Muscle layer of duodenum (tissue), 2 donors: ENCODE results near the gene CD274.

Experiments used
- H3K27ac ChIP-seq: one replicate; pipeline ENCODE4 v1.7.0; 2013; ENCODE audit warnings: mild to moderate bottlenecking, low read length
- H3K27me3 ChIP-seq: one replicate; pipeline ENCODE4 v1.7.0; 2013; ENCODE audit warnings: low read depth, mild to moderate bottlenecking, control low read depth, low read length
- H3K36me3 ChIP-seq, 2 donors: one replicate each; pipeline ENCODE4 v1.7.0; 2013; ENCODE audit warnings: low read length in 2 of 2, control low read depth in 1 of 2, mild to moderate bottlenecking in 1 of 2; ENCODE audit not compliant: insufficient read depth in 2 of 2, control insufficient read depth in 1 of 2
- H3K4me1 ChIP-seq, 2 donors: one replicate each; pipeline ENCODE4 v1.7.0; 2013; ENCODE audit warnings: low read length in 2 of 2, mild to moderate bottlenecking in 2 of 2, control low read depth in 1 of 2, moderate library complexity in 1 of 2; ENCODE audit not compliant: insufficient read depth in 2 of 2, control insufficient read depth in 1 of 2
- H3K4me3 ChIP-seq, 2 donors: one replicate each; pipeline ENCODE4 v1.7.0; 2013; ENCODE audit warnings: low read length in 2 of 2, low read depth in 1 of 2, mild to moderate bottlenecking in 1 of 2
- H3K9me3 ChIP-seq, 2 donors: one replicate each; pipeline ENCODE4 v1.7.0; 2013; ENCODE audit warnings: low read length in 2 of 2, control low read depth in 1 of 2, mild to moderate bottlenecking in 1 of 2; ENCODE audit not compliant: control insufficient read depth in 1 of 2
- donor health status: healthy.

The CD274 gene

DNA sequence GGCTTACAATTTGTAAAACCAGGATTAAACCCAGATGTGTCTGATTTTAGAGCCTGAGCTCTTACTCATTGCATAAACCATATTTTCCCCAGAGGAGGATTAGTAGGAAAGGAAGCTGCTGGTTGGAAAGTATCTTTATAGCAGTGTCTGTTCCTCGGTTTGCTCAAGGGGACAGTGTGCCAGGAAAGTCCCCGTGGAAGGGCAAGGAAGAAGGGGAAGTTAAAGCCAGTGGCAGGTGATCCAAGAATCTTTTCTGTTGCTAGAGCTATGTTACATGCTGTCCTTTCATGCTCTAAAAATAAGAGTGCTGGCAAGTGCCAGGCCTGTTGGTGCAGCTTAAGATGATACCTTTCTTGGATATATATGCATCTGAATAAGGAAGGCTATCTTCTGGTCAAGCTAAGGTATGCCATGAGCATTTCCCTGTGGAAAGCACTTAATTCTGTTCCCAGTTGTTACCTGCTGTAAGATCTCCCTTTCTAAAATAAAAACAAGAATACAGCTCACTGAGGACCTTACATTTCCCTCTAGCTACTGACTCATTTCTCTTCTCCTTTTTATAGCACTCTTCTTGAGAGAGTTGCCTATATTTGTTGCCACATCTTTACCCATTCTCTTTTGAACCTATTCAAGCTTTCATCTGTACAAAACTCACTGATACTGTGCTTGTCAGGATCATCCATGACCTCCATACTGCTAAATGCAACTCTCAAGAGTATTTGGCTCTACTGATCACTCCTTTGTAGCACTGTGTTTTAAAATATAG is 68.0 kb downstream of the CD274 start:
- Histone ChIP-seq H3K9me3 (no peaks in the 10 kb centered on the region), H3K36me3 (no peaks in the 10 kb centered on the region), H3K4me3 (no peak overlapping the region), H3K4me1 (no peaks in the 10 kb centered on the region), H3K27ac (no peak overlapping the region), H3K27me3 (no peaks in the 10 kb centered on the region)

DNA sequence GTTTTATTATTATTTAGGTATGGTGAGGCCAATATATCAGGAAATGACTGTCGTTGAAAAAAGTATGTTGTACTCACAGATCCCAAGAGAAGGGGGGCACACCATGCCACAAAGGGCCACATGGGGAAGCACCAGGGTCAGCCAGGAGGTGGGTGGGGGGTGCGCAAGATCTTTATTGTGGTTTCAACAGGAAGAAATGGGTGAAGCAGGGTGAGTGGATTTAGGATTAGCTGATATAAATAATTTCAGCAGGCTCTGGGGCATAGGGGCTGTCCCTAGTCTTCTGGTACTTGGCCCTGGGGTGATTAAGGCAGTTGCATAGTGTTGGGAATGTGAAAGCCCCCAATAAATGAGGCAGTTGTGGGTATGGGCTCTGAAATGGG is 68.6 kb downstream of the CD274 start:
- Histone ChIP-seq H3K4me1 (no peaks in the 10 kb centered on the region), H3K27ac (no peak overlapping the region), H3K36me3 (no peaks in the 10 kb centered on the region), H3K4me3 (no peak overlapping the region), H3K9me3 (no peaks in the 10 kb centered on the region), H3K27me3 (no peaks in the 10 kb centered on the region)
